MM.1S (cell line): ENCODE measurements around the gene ARAP2.

Experiments
- CTCF ChIP-seq: fragments of 300-600 bp; sonication (generic); IDR thresholded peaks from 2 replicates; pipeline ENCODE4 v1.5.1; 2016; ENCODE audit warnings: antibody characterized with exemption, low read length, mixed read lengths
- EZH2 ChIP-seq: fragments of 300-600 bp; sonication (generic); optimal IDR thresholded peaks from 2 replicates; pipeline ENCODE3; 2017; ENCODE audit warnings: low read depth, mild to moderate bottlenecking, antibody characterized with exemption, low read length, mixed read lengths

GRCh38 chr4:36183232-36183631 lies 61.1 kb downstream of the ARAP2 start:
- TF ChIP-seq CTCF (no peak), EZH2 (no peak)
